SJCRH30 (cell line): ENCODE measurements around the gene MTHFD2L. TPM values are rescaled to one million over a fixed set of nuclear protein-coding genes. Genes with fewer than 3 reads are reported as not detected.
A peak's percentile ranks its signal among the peaks of the same experiment; 100 is the strongest.

Experiments used
- DNase-seq, 2 experiments: peaks; one replicate each; pipeline ENCODE4 v3.0.0-alpha.2; 2015 to 2020
- H3K27ac ChIP-seq: fragments of 250-450 bp; sonication (Bioruptor Pico); 2 replicates; pipeline ENCODE4 v1.5.1; 2020; ENCODE audit warnings: mild to moderate bottlenecking, moderate library complexity
- H3K27me3 ChIP-seq: fragments of 250-450 bp; sonication (Bioruptor Pico); 2 replicates; pipeline ENCODE4 v1.5.1; 2020; ENCODE audit warnings: mild to moderate bottlenecking, moderate library complexity
- H3K36me3 ChIP-seq: fragments of 250-450 bp; sonication (Bioruptor Pico); 2 replicates; pipeline ENCODE4 v1.5.1; 2020; ENCODE audit warnings: mild to moderate bottlenecking, moderate library complexity
- H3K4me1 ChIP-seq: fragments of 250-450 bp; sonication (Bioruptor Pico); 2 replicates; pipeline ENCODE4 v1.5.1; 2020; ENCODE audit warnings: mild to moderate bottlenecking, moderate library complexity
- H3K4me3 ChIP-seq: fragments of 250-450 bp; sonication (Bioruptor Pico); 2 replicates; pipeline ENCODE4 v1.5.1; 2020; ENCODE audit warnings: mild to moderate bottlenecking, moderate library complexity
- H3K9me3 ChIP-seq: fragments of 250-450 bp; sonication (Bioruptor Pico); replicated peaks from 2 replicates; pipeline ENCODE4 v1.5.1; 2020; ENCODE audit warnings: mild to moderate bottlenecking, moderate library complexity
- total RNA-seq: library from RNA; depleted of rRNA; stranded (reverse); fragments of >200 nt; shearing (Covaris generic); gene quantifications from 2 replicates; pipeline ENCODE4 v1.2.3, GENCODE V29; 2014

The MTHFD2L gene
- total RNA-seq, 1 experiment from 2014 or later, result 33.3 TPM

DNA sequence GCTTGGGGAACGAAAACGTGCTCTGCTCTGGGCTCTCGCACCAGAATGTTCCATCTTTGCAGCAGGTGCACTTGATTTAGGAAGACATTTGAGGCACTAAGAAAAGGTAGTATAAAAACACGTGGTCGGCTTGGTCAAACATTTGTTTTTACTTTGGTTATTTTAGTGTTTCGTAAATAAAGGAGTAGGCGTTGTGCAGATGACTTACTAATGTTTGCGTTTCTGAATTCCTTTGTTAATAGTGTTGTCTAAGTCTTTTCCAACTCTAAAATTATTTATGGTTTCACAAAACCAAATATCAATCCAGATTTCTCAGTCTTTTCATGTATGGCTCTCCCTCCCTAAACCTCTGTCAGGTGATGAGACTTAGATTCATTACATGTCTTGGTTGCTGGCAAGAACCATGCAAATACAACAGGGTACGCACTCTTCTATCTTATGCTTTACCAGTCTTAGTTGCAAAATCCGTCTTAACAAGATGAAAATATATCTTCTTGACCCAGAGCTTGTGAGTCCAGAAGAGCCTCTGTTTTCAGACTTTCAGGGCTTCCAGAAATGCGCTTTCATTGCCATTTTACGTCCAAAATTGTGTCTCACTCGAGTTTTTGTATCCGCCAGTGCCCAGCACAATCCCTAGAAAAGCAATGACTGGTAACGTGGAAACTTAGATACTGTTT is 686 bp downstream of the MTHFD2L start:
- Histone ChIP-seq H3K4me1 (peaks cover 33% of the 10 kb centered on the region), H3K27me3 (no peaks in the 10 kb centered on the region), H3K36me3 (peaks cover 24% of the 10 kb centered on the region), H3K9me3 (no peaks in the 10 kb centered on the region), H3K27ac (peak overlapping the region; percentile 85), H3K4me3 (peak overlapping the region; percentile 73)
- no peak for DNase-seq

DNA sequence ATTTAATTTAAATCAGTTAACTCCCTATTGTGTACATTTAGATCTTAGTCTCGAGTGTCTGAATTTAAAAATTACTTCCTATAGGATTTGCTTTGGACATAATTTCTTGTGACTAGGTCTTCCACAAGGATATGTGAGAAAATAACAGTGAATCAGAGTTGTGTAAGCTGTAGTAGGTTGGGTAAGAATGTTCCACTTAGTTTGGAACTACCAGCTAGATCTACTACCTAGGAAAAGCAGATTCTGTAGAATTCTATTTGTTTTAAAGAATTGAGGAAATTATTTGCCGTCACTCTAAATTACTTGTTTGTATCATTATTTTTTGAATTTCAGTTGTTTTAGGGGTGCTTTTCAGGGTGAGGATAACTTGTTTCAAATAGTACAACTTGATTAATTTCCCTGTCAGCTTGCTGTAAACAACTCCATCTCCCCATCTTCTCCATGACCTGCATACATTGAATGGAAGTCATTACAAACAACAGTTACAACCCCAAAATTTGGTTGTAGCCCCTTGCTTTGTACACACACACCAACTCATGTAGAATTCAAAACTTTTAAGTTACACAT is 1.3 kb downstream of the MTHFD2L start:
- peak overlapping the region; percentile 73 for H3K4me3 ChIP-seq
- no peaks in the 10 kb centered on the region for H3K9me3 ChIP-seq
- H3K4me1 ChIP-seq, result peaks cover 33% of the 10 kb centered on the region
- no peaks in the 10 kb centered on the region for H3K27me3 ChIP-seq
- no peak overlapping the region for H3K27ac ChIP-seq
- peaks cover 24% of the 10 kb centered on the region for H3K36me3 ChIP-seq
- no peak for DNase-seq

DNA sequence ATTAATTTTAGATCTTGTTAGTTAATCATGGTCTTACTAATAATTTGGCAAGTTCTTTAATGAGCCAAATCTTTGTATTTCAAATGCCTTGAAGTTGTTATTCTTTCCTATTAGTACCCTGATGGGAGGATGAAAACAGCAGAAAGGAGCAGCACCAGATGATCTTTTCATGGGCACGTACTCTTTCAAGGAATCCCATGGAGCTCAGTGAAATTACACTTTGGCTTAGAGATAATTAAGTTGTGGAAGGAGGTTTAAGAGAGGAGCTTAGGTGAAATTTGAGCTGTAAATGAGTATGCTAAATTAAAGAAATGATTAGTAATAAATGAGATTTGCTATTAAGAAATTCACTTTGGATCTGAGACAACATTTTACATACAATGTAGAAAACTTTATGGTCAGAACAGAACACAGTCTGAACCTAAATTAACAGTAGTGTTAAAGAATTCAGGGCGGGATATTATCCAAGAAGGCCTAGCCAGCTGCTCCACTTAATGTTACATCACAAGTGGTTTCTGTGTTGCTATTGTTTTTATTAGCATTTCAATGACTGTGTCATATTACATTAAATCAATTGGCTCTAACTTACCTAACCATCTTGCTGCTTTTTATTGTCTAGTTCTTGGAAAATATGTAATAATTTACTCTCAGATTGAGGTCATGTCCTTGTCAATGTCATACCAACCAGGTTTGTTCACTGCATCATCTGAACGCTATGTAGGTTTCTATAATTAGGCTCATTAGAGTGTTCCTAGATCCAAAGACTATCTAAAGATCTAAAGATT is 3.9 kb downstream of the MTHFD2L start:
- Histone ChIP-seq H3K4me3 (no peak overlapping the region), H3K27me3 (no peaks in the 10 kb centered on the region), H3K4me1 (peaks cover 32% of the 10 kb centered on the region), H3K36me3 (peaks cover 24% of the 10 kb centered on the region), H3K9me3 (no peaks in the 10 kb centered on the region), H3K27ac (peak overlapping the region; percentile 38)
- peak; percentile 28 to 72 for DNase-seq

- H3K36me3 ChIP-seq, result peaks cover 12% of the 10 kb centered on the region
- DNase-seq, result no peak
- no peak overlapping the region for H3K27ac ChIP-seq
- H3K4me1 ChIP-seq, result peaks cover 33% of the 10 kb centered on the region
- no peaks in the 10 kb centered on the region for H3K27me3 ChIP-seq
- no peaks in the 10 kb centered on the region for H3K9me3 ChIP-seq
- no peak overlapping the region for H3K4me3 ChIP-seq
Observed at GRCh38 chr4:74166135-74166534, 8.2 kb downstream of the MTHFD2L start.

DNA sequence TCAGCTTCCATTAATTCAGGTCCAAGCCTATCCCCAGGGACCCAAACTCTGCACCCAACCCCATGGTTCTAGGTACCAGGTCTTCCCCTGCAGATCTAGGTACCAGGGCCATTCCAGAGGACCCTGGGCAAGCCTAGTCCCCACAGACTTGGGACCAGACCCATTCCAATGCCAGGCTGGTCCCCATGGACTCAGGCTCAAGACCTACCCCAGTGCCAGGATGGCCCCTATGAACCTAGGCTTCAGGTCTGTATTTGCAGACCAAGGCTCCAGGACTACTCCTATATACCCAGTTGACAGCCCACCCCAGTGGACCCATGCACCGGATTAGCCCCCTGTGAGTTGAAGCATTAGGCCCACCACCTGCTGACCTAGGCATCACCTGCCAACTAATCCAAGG is 8.9 kb downstream of the MTHFD2L start:
- no peaks in the 10 kb centered on the region for H3K27me3 ChIP-seq
- peaks cover 26% of the 10 kb centered on the region for H3K4me1 ChIP-seq
- H3K4me3 ChIP-seq, result no peak overlapping the region
- H3K36me3 ChIP-seq, result peaks cover 9% of the 10 kb centered on the region; the same call in 1 of the 2 replicates
- H3K27ac ChIP-seq, result no peak overlapping the region
- DNase-seq, result no peak
- no peaks in the 10 kb centered on the region for H3K9me3 ChIP-seq

DNA sequence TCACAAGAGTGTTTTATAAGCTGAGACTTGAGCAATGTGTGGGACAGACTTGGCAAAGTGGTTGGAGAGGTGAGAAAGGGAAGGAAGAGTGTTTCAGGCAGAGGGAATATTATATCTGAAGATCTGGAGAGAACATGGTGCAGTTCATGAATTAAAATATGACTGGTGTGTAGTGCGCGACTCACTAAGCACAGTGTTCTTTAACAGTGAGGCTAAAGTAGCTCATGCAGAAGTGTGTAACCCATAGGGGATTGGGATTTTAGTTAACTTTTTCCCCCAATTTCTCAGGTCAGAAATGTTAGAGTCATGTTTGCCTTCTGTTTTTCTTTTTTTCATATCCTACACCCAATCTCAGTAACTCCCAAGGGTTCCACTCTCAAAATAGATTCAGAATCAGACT is 9.7 kb downstream of the MTHFD2L start:
- no peak for DNase-seq
- Histone ChIP-seq H3K36me3 (peaks cover 7% of the 10 kb centered on the region; the same call in 1 of the 2 replicates), H3K27ac (no peak overlapping the region), H3K9me3 (no peaks in the 10 kb centered on the region), H3K4me1 (peaks cover 22% of the 10 kb centered on the region), H3K4me3 (no peak overlapping the region), H3K27me3 (no peaks in the 10 kb centered on the region)

DNA sequence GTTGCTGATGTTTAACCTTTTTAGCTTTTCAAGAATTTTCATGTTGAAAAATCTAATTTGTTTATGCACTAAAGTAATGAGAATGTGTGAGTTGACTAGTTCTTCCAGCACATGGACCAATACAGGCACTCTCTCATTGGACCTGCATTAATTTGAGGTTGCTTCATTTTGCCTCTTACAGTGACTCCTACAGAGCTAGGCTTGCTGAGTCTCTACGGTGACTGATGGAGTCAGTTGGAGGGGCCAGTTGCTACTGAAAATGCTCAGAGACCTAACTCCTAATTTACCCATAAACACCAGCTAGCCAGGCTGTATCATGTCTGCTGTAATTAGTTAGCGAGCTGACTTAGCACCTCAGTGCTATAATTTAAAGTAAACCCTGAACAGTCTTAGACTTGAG is 10.9 kb downstream of the MTHFD2L start:
- Histone ChIP-seq H3K9me3 (no peaks in the 10 kb centered on the region), H3K4me1 (peaks cover 31% of the 10 kb centered on the region), H3K36me3 (no peaks in the 10 kb centered on the region; the same call in 1 of the 2 replicates), H3K27ac (peak overlapping the region; percentile 47), H3K4me3 (no peak overlapping the region), H3K27me3 (no peaks in the 10 kb centered on the region)
- DNase-seq, result peak; percentile 31 to 64

- peak; percentile 85 to 94 for DNase-seq
- Histone ChIP-seq H3K9me3 (no peaks in the 10 kb centered on the region), H3K4me1 (peaks cover 31% of the 10 kb centered on the region), H3K27me3 (no peaks in the 10 kb centered on the region), H3K27ac (peak overlapping the region; percentile 74), H3K36me3 (0 out of 2 replicates have a peak, but pooled peaks cover 3% of the 10 kb centered on the region), H3K4me3 (peak overlapping the region; percentile 0; the same call in 1 of the 2 replicates)
Observed at GRCh38 chr4:74173321-74173720, 15.4 kb downstream of the MTHFD2L start.

- Histone ChIP-seq H3K9me3 (no peaks in the 10 kb centered on the region), H3K36me3 (0 out of 2 replicates have a peak, but pooled peaks cover 3% of the 10 kb centered on the region), H3K27me3 (no peaks in the 10 kb centered on the region), H3K4me1 (peaks cover 21% of the 10 kb centered on the region), H3K27ac (no peak overlapping the region), H3K4me3 (no peak overlapping the region)
- no peak for DNase-seq
Observed at GRCh38 chr4:74174421-74174820, 16.5 kb downstream of the MTHFD2L start.

DNA sequence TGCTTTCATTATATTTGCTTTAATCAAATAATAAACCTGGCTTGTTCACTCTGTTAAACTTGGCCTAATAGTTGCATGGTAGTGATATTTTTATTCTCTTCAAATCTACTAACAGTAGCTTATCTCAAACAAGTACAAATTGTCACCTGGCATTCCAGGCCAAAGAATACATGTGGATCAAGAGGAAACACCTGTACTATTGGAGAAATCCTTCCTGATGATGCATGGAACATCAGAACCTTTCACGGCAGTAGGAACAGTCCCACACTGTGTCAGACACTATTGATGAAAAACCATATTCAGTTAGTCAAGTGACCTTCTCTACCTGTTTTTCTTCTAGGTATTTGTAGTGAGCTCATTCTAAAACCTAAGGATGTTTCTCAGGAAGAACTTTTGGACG is 17.0 kb downstream of the MTHFD2L start:
- Histone ChIP-seq H3K36me3 (0 out of 2 replicates have a peak, but pooled peaks cover 3% of the 10 kb centered on the region), H3K4me1 (peaks cover 21% of the 10 kb centered on the region), H3K27me3 (no peaks in the 10 kb centered on the region), H3K9me3 (no peaks in the 10 kb centered on the region), H3K4me3 (no peak overlapping the region), H3K27ac (no peak overlapping the region)
- DNase-seq, result no peak

DNA sequence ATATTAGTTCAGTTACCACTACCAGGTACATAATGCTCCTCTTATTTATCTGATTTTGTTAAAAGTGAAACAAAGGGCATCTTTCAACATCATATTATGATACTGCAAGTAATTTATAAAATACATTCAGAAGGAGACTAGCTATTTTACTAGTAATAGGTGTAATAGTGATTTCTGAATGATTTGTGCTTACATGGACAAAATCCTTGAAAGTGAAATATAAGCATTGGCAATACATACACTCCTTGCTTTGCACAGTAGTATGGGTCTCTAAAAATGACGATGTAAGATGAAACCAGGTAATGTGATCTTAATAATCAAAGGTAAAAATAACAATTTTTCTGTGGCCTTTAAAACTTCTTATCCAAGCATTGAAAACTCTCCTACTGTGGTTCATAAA is 17.5 kb downstream of the MTHFD2L start:
- no peaks in the 10 kb centered on the region for H3K27me3 ChIP-seq
- no peak for DNase-seq
- no peak overlapping the region for H3K27ac ChIP-seq
- 0 out of 2 replicates have a peak, but pooled peaks cover 3% of the 10 kb centered on the region for H3K36me3 ChIP-seq
- peaks cover 21% of the 10 kb centered on the region for H3K4me1 ChIP-seq
- H3K9me3 ChIP-seq, result no peaks in the 10 kb centered on the region
- no peak overlapping the region for H3K4me3 ChIP-seq

- Histone ChIP-seq H3K4me3 (no peak overlapping the region), H3K27ac (no peak overlapping the region), H3K4me1 (peaks cover 8% of the 10 kb centered on the region), H3K27me3 (no peaks in the 10 kb centered on the region), H3K9me3 (0 out of 2 replicates have a peak, but pooled peaks cover 1% of the 10 kb centered on the region), H3K36me3 (0 out of 2 replicates have a peak, but pooled peaks cover 3% of the 10 kb centered on the region)
- no peak for DNase-seq
Observed at GRCh38 chr4:74178798-74179197, 20.9 kb downstream of the MTHFD2L start.

DNA sequence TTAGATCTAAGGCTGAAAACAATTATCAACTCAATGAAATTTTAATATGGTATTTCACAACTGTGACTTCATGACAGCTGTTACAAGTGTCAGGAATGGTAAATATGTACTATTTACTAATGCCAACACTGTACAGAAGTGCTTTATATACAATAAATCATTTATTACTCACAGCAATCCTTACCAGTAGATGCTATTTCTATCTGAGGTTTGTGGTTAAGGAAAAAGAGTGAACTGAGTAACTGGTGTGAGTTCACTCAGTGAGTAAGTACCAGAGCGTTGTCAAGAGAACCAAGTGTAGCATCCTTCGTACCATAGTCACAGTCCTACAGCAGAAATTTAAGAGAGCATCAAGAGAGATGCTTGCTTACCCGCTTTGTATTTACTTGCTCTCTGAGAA is 23.3 kb downstream of the MTHFD2L start:
- no peak for DNase-seq
- H3K27ac ChIP-seq, result no peak overlapping the region

GRCh38 chr4:74188912-74189311 is 31.0 kb downstream of the MTHFD2L start:
- Histone ChIP-seq H3K4me3 (no peak overlapping the region), H3K36me3 (no peaks in the 10 kb centered on the region), H3K9me3 (0 out of 2 replicates have a peak, but pooled peaks cover under 1% of the 10 kb centered on the region), H3K4me1 (no peaks in the 10 kb centered on the region), H3K27ac (no peak overlapping the region), H3K27me3 (no peaks in the 10 kb centered on the region)
- DNase-seq, result no peak

More for the DNA sequence above, 23.3 kb downstream of the MTHFD2L start:
- no peaks in the 10 kb centered on the region for H3K36me3 ChIP-seq
- no peak overlapping the region for H3K4me3 ChIP-seq
- H3K9me3 ChIP-seq, result 0 out of 2 replicates have a peak, but pooled peaks cover 3% of the 10 kb centered on the region
- peaks cover 3% of the 10 kb centered on the region; the same call in 1 of the 2 replicates for H3K4me1 ChIP-seq
- no peaks in the 10 kb centered on the region for H3K27me3 ChIP-seq
